AG04449 (cell line): Measurements from ENCODE around the gene TAF10.
A peak's percentile ranks its signal among the peaks of the same experiment; 100 is the strongest.

Experiments
- CTCF ChIA-PET: fragments of 350-600 bp; formaldehyde crosslinking; extraction: SDS; loops from one replicate; lab custom pipeline; 2021; ENCODE audit warnings: antibody characterized with exemption; lab: Yijun Ruan, JAX
- POLR2A ChIA-PET: fragments of 400-600, 350-600 bp; formaldehyde crosslinking; extraction: SDS; loops from one replicate; lab custom pipeline; 2020; ENCODE audit warnings: antibody characterized with exemption, inconsistent platforms; lab: Yijun Ruan, JAX
- DNase-seq: peaks from one replicate; pipeline ENCODE4 v3.0.0-alpha.2; 2010; ENCODE audit warnings: low read depth, low spot score
- H3K4me3 ChIP-seq: 2 replicates; pipeline ENCODE4 v1.5.1; 2011; ENCODE audit warnings: low read depth, mild to moderate bottlenecking, control low read depth, low read length
- TF ChIP-seq, protein P1 (sequence below): IDR thresholded peaks from one replicate; pipeline ENCODE4 v1.5.1; 2011; ENCODE audit warnings: mild to moderate bottlenecking, moderate library complexity, low read length, control low read depth, inconsistent platforms; ENCODE audit not compliant: insufficient read depth; ENCODE audit errors: missing control alignments

TAF10 gene

DNA sequence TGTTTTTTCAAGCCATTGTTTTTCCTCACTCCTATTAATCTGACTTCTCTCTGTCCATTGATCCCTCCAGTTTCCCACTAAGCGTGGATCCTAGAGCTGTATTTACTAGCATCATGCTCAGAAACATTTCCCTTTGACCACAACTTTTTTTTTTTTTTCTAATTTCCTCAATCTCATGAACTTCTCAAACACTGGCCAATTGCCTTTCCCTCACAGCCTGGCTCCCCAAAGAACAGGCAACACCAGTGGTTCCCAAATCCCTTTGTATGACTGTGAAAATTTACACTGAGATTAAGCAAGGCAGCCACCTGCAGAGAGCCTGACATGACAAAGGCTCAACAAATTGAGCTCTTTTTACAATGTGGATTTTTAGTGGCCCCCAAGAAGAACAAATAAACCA is 8.6 kb upstream of the TAF10 start:
- ChIA-PET CTCF (interaction anchor here (0.6 to 1.9 kb wide), 5 partner anchors 16 to 90 kb away, joined by 3 to 8 read pairs (median 4); partner anchors contain the start of gene MRPL17), POLR2A (interaction anchor here (0.9 kb wide), 1 partner anchor 12 kb away, joined by 3 read pairs; no protein-coding TSS in a partner anchor)
- TF ChIP-seq, protein P1, sequence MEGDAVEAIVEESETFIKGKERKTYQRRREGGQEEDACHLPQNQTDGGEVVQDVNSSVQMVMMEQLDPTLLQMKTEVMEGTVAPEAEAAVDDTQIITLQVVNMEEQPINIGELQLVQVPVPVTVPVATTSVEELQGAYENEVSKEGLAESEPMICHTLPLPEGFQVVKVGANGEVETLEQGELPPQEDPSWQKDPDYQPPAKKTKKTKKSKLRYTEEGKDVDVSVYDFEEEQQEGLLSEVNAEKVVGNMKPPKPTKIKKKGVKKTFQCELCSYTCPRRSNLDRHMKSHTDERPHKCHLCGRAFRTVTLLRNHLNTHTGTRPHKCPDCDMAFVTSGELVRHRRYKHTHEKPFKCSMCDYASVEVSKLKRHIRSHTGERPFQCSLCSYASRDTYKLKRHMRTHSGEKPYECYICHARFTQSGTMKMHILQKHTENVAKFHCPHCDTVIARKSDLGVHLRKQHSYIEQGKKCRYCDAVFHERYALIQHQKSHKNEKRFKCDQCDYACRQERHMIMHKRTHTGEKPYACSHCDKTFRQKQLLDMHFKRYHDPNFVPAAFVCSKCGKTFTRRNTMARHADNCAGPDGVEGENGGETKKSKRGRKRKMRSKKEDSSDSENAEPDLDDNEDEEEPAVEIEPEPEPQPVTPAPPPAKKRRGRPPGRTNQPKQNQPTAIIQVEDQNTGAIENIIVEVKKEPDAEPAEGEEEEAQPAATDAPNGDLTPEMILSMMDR = no peak
- DNase-seq = no peak
- no peak overlapping the region for H3K4me3 ChIP-seq

GRCh38 chr11:6619004-6619745 is 7.2 kb upstream of the TAF10 start, which contains the start of gene TPP1:
Gene TPP1 (minus strand): TSS chr11:6619422. CDS start chr11:6619400, 22 bp downstream.
- CTCF ChIA-PET = interaction anchor here (0.7 to 4.0 kb wide), 21 partner anchors 8 to 240 kb away, joined by 3 to 31 read pairs (median 5); partner anchors contain the start of genes DCHS1 and MRPL17
- POLR2A ChIA-PET = interaction anchor here (0.6 to 1.7 kb wide), 8 partner anchors 9 to 138 kb away, joined by 3 to 9 read pairs (median 4); partner anchors contain the start of genes ARFIP2, MRPL17 and TIMM10B

GRCh38 chr11:6618117-6619003 is 6.3 kb upstream of the TAF10 start:
- no peak for DNase-seq

More at GRCh38 chr11:6619004-6619745, 7.2 kb upstream of the TAF10 start, which contains the start of gene TPP1:
- no peak for DNase-seq
- TF ChIP-seq, protein P1 = no peak
- H3K4me3 ChIP-seq = peak within 1 kb of the TSS; percentile 97

GRCh38 chr11:6617315-6617781 is 5.3 kb upstream of the TAF10 start:
- POLR2A ChIA-PET = interaction anchor here (1.1 to 1.3 kb wide), 2 partner anchors 10 to 40 kb away, joined by 3 to 4 read pairs; no protein-coding TSS in a partner anchor
- TF ChIP-seq, protein P1 = no peak
- DNase-seq = no peak
- CTCF ChIA-PET = interaction anchor here (0.7 to 4.0 kb wide), 9 partner anchors 10 to 112 kb away, joined by 3 to 31 read pairs (median 8); partner anchors contain the start of gene MRPL17
- H3K4me3 ChIP-seq = peak overlapping the region; percentile 29

More at GRCh38 chr11:6618117-6619003, 6.3 kb upstream of the TAF10 start:
- POLR2A ChIA-PET = interaction anchor here (0.6 to 1.7 kb wide), 9 partner anchors 9 to 137 kb away, joined by 3 to 9 read pairs (median 4); partner anchors contain the start of genes ARFIP2, MRPL17 and TIMM10B
- H3K4me3 ChIP-seq = peak overlapping the region; percentile 97
- CTCF ChIA-PET = interaction anchor here (0.7 to 4.0 kb wide), 20 partner anchors 9 to 239 kb away, joined by 3 to 31 read pairs (median 6); partner anchors contain the start of genes DCHS1 and MRPL17
- TF ChIP-seq, protein P1 = peak; percentile 10

DNA sequence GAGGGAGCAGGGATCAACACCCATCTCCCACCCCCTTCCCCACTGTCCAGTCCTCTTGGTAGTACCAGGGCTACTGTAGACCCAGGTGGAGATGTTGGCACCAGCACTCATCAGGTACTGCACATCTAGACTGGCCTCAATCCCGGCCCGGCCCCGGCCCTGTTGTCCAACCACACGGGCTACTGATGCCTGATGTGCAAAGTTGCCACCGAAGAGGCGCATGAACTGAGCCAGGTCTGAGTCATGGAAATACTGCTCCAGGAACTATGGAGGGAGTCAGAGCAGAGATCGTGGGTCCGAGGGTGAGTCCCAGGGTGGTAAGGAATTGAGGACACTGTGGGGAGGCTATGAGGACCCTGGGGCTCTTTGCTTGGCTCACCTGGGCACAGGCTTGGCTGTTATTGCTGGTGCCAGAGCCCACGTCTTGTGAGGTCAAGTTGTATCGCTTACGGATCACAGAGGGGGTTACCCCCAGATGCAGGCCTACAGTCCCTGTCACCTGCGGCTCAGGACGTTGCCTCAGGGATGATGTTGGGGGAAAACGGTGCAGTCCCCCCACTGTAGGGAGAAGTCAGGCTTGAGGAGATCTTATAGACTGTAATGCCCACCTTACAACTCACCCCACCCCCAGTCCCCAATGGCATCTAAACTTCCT is 4.7 kb upstream of the TAF10 start:
- ChIA-PET POLR2A (interaction anchor here (1.1 kb wide), 1 partner anchor 9 kb away, joined by 3 read pairs; no protein-coding TSS in a partner anchor), CTCF (interaction anchor here (1.1 to 4.0 kb wide), 6 partner anchors 52 to 253 kb away, joined by 3 to 31 read pairs (median 12); partner anchors contain the start of gene MRPL17)
- no peak for DNase-seq
- TF ChIP-seq, protein P1 = no peak
- no peak overlapping the region for H3K4me3 ChIP-seq
